ENCODE results near the gene RER1.

- no peak for TF ChIP-seq EZH2phosphoT487 (conservative IDR thresholded peaks at IDR 0.05; ENCODE audit: low read length)
- TF ChIP-seq, protein P1, sequence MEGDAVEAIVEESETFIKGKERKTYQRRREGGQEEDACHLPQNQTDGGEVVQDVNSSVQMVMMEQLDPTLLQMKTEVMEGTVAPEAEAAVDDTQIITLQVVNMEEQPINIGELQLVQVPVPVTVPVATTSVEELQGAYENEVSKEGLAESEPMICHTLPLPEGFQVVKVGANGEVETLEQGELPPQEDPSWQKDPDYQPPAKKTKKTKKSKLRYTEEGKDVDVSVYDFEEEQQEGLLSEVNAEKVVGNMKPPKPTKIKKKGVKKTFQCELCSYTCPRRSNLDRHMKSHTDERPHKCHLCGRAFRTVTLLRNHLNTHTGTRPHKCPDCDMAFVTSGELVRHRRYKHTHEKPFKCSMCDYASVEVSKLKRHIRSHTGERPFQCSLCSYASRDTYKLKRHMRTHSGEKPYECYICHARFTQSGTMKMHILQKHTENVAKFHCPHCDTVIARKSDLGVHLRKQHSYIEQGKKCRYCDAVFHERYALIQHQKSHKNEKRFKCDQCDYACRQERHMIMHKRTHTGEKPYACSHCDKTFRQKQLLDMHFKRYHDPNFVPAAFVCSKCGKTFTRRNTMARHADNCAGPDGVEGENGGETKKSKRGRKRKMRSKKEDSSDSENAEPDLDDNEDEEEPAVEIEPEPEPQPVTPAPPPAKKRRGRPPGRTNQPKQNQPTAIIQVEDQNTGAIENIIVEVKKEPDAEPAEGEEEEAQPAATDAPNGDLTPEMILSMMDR (IDR thresholded peaks at IDR 0.05; ENCODE audit: insufficient read depth, low read length, poor library complexity, severe bottlenecking), result no peak
Measured at GRCh38 chr1:2394220-2394619, 2.6 kb downstream of the RER1 start.

All from SU-DHL-6 (cell line).